Right atrium auricular region (tissue), 2 donors: ENCODE data around the gene DCDC1. TPM values are rescaled to one million over a fixed set of nuclear protein-coding genes. Genes with fewer than 3 reads are reported as not detected.

ENCODE experiments used
- DNase-seq: peaks from one replicate; pipeline ENCODE4 v3.0.0-alpha.2; 2019; ENCODE audit warnings: low spot score
- H3K27ac ChIP-seq, 2 donors: fragments of 200-600 bp; sonication (generic); 1 replicate in 1 of 2; 2 replicates in 1 of 2; pipeline ENCODE4 v1.5.1; 2016 to 2019
- H3K27me3 ChIP-seq, 2 donors: fragments of 200-600 bp; sonication (generic); one replicate each; pipeline versions ENCODE4 v1.5.1 to v1.6.0; 2017 to 2019
- H3K36me3 ChIP-seq: fragments of 200-600 bp; sonication (generic); one replicate; pipeline ENCODE4 v1.5.1; 2016
- H3K4me1 ChIP-seq, 2 donors: fragments of 200-600 bp; sonication (generic); one replicate each; pipeline versions ENCODE4 v1.5.1 to v1.6.0; 2017 to 2019
- H3K4me3 ChIP-seq, 2 donors: fragments of 200-600 bp; sonication (generic); 1 replicate in 1 of 2; 2 replicates in 1 of 2; pipeline ENCODE4 v1.5.1; 2017 to 2019; ENCODE audit warnings: mild to moderate bottlenecking in 1 of 2, moderate library complexity in 1 of 2
- H3K9me3 ChIP-seq, 2 donors: fragments of 200-600 bp; sonication (generic); one replicate each; pipeline ENCODE4 v1.5.1; 2019
- total RNA-seq, 2 donors: library from RNA; depleted of rRNA; stranded (reverse); fragments of >200 nt; gene quantifications; one replicate each; pipeline ENCODE4 v1.1.0, GENCODE V29; 2016
- TF ChIP-seq, protein P1 (sequence below), 2 donors: fragments of 200-600 bp; sonication (generic); IDR thresholded peaks; one replicate each; pipeline ENCODE4 v1.5.1; 2019; ENCODE audit warnings: antibody characterized with exemption in 2 of 2

The DCDC1 gene
- total RNA-seq, 2 donors from 2014 or later = 0.15 to 0.24 TPM

DNA sequence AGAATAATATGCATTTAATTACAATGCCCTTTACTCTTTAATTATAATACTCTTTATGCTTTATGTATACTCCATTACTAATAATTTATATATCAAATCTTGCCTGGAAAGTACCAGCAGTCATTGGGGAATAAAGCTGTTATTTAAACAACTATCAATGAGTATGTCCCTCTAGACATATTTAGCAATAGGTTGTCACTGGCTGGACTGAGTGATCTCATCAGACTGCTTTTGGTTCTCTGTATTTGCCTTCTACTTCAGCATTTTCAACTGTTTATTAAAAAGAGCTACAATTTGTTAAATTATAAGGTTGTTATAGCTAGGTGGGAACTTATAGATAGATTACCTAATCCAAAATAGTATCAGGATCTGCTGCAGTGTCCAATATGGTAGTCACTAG, 267.2 kb downstream of the DCDC1 start:
- no peaks in the 10 kb centered on the region for H3K27me3 ChIP-seq
- DNase-seq = no peak
- H3K27ac ChIP-seq = no peak overlapping the region
- TF ChIP-seq, protein P1, sequence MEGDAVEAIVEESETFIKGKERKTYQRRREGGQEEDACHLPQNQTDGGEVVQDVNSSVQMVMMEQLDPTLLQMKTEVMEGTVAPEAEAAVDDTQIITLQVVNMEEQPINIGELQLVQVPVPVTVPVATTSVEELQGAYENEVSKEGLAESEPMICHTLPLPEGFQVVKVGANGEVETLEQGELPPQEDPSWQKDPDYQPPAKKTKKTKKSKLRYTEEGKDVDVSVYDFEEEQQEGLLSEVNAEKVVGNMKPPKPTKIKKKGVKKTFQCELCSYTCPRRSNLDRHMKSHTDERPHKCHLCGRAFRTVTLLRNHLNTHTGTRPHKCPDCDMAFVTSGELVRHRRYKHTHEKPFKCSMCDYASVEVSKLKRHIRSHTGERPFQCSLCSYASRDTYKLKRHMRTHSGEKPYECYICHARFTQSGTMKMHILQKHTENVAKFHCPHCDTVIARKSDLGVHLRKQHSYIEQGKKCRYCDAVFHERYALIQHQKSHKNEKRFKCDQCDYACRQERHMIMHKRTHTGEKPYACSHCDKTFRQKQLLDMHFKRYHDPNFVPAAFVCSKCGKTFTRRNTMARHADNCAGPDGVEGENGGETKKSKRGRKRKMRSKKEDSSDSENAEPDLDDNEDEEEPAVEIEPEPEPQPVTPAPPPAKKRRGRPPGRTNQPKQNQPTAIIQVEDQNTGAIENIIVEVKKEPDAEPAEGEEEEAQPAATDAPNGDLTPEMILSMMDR (IDR thresholded peaks at IDR 0.05) = no peak
- H3K4me3 ChIP-seq = no peak overlapping the region
- no peaks in the 10 kb centered on the region for H3K36me3 ChIP-seq
- no peaks in the 10 kb centered on the region for H3K9me3 ChIP-seq
- H3K4me1 ChIP-seq = no peaks in the 10 kb centered on the region

DNA sequence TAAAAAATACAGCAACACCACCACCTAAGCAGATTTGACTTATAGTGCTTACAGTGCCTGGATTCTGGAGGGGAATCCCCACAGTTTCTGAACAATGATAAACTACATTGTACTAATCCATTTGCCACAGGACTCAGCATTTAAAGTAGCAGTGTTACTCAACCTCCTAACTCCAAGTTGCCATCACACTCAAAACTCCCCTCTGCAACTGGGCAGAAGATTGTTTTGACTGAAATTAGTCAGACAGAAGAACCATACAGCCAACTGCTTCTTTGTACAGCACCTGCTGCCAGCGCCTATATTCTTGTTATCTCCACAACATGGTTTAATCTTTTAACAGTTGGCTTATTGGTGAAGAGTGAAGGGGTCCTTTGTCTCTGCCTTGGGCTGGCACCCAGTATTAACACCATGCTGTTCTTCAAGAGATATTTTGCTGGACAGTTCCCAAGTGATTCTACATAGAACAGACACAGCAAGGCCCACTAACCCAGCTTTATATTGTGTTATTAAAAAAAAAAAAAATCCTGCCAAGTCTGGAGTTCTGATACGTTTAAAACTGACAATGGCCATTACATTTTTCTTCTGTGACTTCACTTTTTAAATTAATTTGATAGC, 273.2 kb downstream of the DCDC1 start:
- H3K27ac ChIP-seq = no peak overlapping the region
- no peak overlapping the region for H3K4me3 ChIP-seq
- H3K36me3 ChIP-seq = no peaks in the 10 kb centered on the region
- H3K27me3 ChIP-seq = no peaks in the 10 kb centered on the region
- no peaks in the 10 kb centered on the region for H3K4me1 ChIP-seq
- TF ChIP-seq, protein P1 (IDR thresholded peaks at IDR 0.05) = no peak
- no peak for DNase-seq
- H3K9me3 ChIP-seq = no peaks in the 10 kb centered on the region

DNA sequence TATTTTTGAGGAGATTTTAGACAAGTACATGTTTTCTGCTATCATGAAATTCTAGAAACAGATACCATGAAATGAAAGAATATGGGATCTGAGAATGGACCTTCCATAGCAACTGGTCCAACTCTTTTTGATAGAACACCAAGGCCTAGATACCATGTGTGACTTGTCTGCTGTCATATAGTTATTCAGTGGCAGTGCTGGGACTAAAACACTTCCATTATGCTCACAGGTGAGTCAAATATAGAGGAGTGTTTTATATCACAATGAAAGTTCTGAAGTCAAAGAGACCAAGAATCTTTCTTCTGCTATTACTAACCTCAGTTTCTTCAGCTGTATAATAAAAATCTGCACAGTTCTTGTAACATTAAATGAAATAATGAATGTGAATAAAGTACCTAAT, 276.9 kb downstream of the DCDC1 start:
- TF ChIP-seq, protein P1 (IDR thresholded peaks at IDR 0.05) = no peak
- Histone ChIP-seq H3K4me1 (no peaks in the 10 kb centered on the region), H3K27me3 (no peaks in the 10 kb centered on the region), H3K4me3 (no peak overlapping the region), H3K27ac (no peak overlapping the region), H3K36me3 (no peaks in the 10 kb centered on the region), H3K9me3 (peaks cover 6 to 20% of the 10 kb centered on the region in 2 donors)
- no peak for DNase-seq

DNA sequence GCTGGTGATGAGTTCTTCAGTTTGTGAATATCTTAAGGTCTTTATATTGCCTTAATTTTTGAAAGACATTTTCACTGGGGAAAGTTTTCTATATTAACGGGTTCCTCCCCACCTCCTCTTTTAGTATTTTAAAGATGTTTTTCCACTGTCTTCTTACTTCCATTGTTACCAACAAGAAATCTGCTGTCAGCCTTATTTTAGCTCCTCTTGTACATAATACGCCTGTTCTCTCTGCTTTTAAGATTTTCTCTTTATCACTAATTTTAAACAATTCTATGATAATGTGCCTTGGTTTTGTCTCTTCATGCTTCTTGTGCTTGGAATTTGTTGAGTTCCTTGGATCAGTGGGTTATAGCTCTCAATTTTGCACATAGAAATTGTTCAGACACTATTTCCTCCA, 280.4 kb downstream of the DCDC1 start:
- Histone ChIP-seq H3K4me1 (no peaks in the 10 kb centered on the region), H3K27ac (no peak overlapping the region), H3K36me3 (no peaks in the 10 kb centered on the region), H3K27me3 (no peaks in the 10 kb centered on the region), H3K4me3 (no peak overlapping the region), H3K9me3 (peaks cover 6 to 20% of the 10 kb centered on the region in 2 donors)
- TF ChIP-seq, protein P1 (IDR thresholded peaks at IDR 0.05) = no peak
- DNase-seq = no peak

DNA sequence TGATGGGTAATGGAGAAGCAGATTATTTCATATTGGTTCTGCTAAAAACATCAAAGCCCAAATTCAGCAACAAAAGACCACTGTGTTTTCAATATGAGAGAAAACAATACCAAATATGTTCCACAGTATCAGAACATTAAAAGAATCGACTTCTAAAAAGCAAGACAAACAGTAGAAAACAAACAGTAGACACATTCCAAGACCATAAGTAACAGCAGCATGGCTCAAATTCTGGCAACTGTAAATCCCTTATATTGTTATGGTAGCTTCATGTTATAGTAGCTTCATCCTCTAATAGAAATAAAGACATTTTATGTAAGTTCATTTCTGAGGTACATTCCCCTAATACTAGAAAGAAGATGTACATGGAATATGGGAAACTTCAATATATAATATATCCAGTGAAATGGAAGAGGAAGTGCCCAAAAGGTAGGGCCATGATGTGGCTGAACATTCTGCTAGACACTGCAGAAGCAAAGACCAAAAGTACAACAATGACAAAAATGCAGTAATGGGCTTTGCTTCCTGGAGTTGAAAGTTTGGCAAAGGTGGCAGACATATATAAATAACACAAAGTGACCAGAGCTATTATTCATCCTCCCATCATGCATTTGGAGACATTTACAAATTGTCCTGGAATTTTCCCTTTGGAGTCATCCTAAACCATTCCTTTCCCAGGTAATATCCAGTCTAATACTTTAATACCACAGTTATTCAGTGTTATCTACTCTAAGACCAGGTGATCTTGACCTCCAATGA, 299.9 kb downstream of the DCDC1 start:
- H3K4me1 ChIP-seq = no peaks in the 10 kb centered on the region
- H3K27me3 ChIP-seq = no peaks in the 10 kb centered on the region
- H3K9me3 ChIP-seq = no peaks in the 10 kb centered on the region
- no peaks in the 10 kb centered on the region for H3K36me3 ChIP-seq
- no peak overlapping the region for H3K4me3 ChIP-seq
- DNase-seq = no peak
- H3K27ac ChIP-seq = no peak overlapping the region
- TF ChIP-seq, protein P1 (IDR thresholded peaks at IDR 0.05) = no peak
